Upper lobe of left lung (tissue), 4 donors: ENCODE measurements around the gene ZMYND8.

ENCODE experiments used
- POLR2A ChIP-seq, 4 donors: fragments of 450-650 bp; IDR thresholded peaks; one replicate each; pipeline ENCODE4 v1.5.1; 2016 to 2017; ENCODE audit warnings: antibody characterized with exemption in 4 of 4, mild to moderate bottlenecking in 2 of 4
- POLR2AphosphoS5 ChIP-seq, 2 donors: sonication (generic); formaldehyde crosslinking; IDR thresholded peaks; one replicate each; pipeline ENCODE4 v1.5.1; 2017; ENCODE audit warnings: antibody characterized with exemption in 2 of 2
- TF ChIP-seq, protein P1 (sequence below), 6 experiments: fragments of 450-650 bp in 4 of 6; fragments of 200-600 bp in 2 of 6; sonication (generic) in 2 of 6; IDR thresholded peaks; one replicate each; pipeline ENCODE4 v1.5.1; 2016 to 2019; ENCODE audit warnings: antibody characterized with exemption in 6 of 6

GRCh38 chr20:47271046-47271615 lies 85.4 kb downstream of the ZMYND8 start:
- TF ChIP-seq, protein P1, sequence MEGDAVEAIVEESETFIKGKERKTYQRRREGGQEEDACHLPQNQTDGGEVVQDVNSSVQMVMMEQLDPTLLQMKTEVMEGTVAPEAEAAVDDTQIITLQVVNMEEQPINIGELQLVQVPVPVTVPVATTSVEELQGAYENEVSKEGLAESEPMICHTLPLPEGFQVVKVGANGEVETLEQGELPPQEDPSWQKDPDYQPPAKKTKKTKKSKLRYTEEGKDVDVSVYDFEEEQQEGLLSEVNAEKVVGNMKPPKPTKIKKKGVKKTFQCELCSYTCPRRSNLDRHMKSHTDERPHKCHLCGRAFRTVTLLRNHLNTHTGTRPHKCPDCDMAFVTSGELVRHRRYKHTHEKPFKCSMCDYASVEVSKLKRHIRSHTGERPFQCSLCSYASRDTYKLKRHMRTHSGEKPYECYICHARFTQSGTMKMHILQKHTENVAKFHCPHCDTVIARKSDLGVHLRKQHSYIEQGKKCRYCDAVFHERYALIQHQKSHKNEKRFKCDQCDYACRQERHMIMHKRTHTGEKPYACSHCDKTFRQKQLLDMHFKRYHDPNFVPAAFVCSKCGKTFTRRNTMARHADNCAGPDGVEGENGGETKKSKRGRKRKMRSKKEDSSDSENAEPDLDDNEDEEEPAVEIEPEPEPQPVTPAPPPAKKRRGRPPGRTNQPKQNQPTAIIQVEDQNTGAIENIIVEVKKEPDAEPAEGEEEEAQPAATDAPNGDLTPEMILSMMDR (IDR thresholded peaks at IDR 0.05), result no peak
- no peak for TF ChIP-seq POLR2AphosphoS5 (IDR thresholded peaks at IDR 0.05)
- TF ChIP-seq POLR2A (IDR thresholded peaks at IDR 0.05), result no peak
